ENCODE data around the gene CD247. TPM values are rescaled to one million over a fixed set of nuclear protein-coding genes. Genes with fewer than 3 reads are reported as not detected.

Gene CD247
- total RNA-seq, 4 donors from 2014 or later, result 0.30 to 0.76 TPM; not detected in 2

- Histone ChIP-seq H3K9me3 (no peaks in the 10 kb centered on the region), H3K27ac (no peak overlapping the region), H3K4me3 (no peak overlapping the region), H3K4me1 (no peaks in the 10 kb centered on the region), H3K36me3 (no peaks in the 10 kb centered on the region), H3K27me3 (no peaks in the 10 kb centered on the region)
- TF ChIP-seq POLR2AphosphoS5 (IDR thresholded peaks at IDR 0.05) (no peak), POLR2A (IDR thresholded peaks at IDR 0.05) (no peak), CTCF (IDR thresholded peaks at IDR 0.05) (no peak), EP300 (IDR thresholded peaks at IDR 0.05) (no peak)
- DNase-seq (ENCODE audit: low spot score in 2 of 2), result no peak
- WGBS, result 65% methylated on average over 1 of the region's 1 CpG
Observed at GRCh38 chr1:167465743-167466142, 52.6 kb downstream of the CD247 start.

- H3K9me3 ChIP-seq, result no peaks in the 10 kb centered on the region
- TF ChIP-seq POLR2AphosphoS5 (IDR thresholded peaks at IDR 0.05), result no peak
- TF ChIP-seq CTCF (IDR thresholded peaks at IDR 0.05), result no peak
- TF ChIP-seq EP300 (IDR thresholded peaks at IDR 0.05), result no peak
- no peak for TF ChIP-seq POLR2A (IDR thresholded peaks at IDR 0.05)
- no peak overlapping the region for H3K4me3 ChIP-seq
- H3K27ac ChIP-seq, result no peak overlapping the region
- WGBS, result 89% methylated on average over 2 of the region's 2 CpGs
- H3K4me1 ChIP-seq, result no peaks in the 10 kb centered on the region
- no peaks in the 10 kb centered on the region for H3K36me3 ChIP-seq
- DNase-seq (ENCODE audit: low spot score in 2 of 2), result no peak
- H3K27me3 ChIP-seq, result no peaks in the 10 kb centered on the region
Observed at GRCh38 chr1:167465018-167465417, 53.3 kb downstream of the CD247 start.

- DNase-seq (ENCODE audit: low spot score in 2 of 2), result no peak
- Histone ChIP-seq H3K27me3 (no peaks in the 10 kb centered on the region), H3K27ac (no peak overlapping the region), H3K36me3 (no peaks in the 10 kb centered on the region), H3K4me3 (no peak overlapping the region), H3K4me1 (no peaks in the 10 kb centered on the region), H3K9me3 (no peaks in the 10 kb centered on the region)
- TF ChIP-seq POLR2A (IDR thresholded peaks at IDR 0.05) (no peak), CTCF (IDR thresholded peaks at IDR 0.05) (no peak), POLR2AphosphoS5 (IDR thresholded peaks at IDR 0.05) (no peak), EP300 (IDR thresholded peaks at IDR 0.05) (no peak)
- 76% methylated on average over 6 of the region's 6 CpGs for WGBS
Observed at GRCh38 chr1:167463875-167464575, 54.3 kb downstream of the CD247 start.

GRCh38 chr1:167463080-167463479, 55.2 kb downstream of the CD247 start:
- no peak for DNase-seq (ENCODE audit: low spot score in 2 of 2)
- TF ChIP-seq POLR2AphosphoS5 (IDR thresholded peaks at IDR 0.05) (no peak), EP300 (IDR thresholded peaks at IDR 0.05) (no peak), CTCF (IDR thresholded peaks at IDR 0.05) (no peak), POLR2A (IDR thresholded peaks at IDR 0.05) (no peak)
- H3K36me3 ChIP-seq, result no peaks in the 10 kb centered on the region
- no peak overlapping the region for H3K27ac ChIP-seq
- no peak overlapping the region for H3K4me3 ChIP-seq
- no peaks in the 10 kb centered on the region for H3K9me3 ChIP-seq
- WGBS, result 84% methylated on average over 4 of the region's 4 CpGs
- H3K4me1 ChIP-seq, result no peaks in the 10 kb centered on the region
- H3K27me3 ChIP-seq, result no peaks in the 10 kb centered on the region

GRCh38 chr1:167462341-167462740, 56.0 kb downstream of the CD247 start:
- no peaks in the 10 kb centered on the region for H3K9me3 ChIP-seq
- H3K27me3 ChIP-seq, result no peaks in the 10 kb centered on the region
- no peaks in the 10 kb centered on the region for H3K4me1 ChIP-seq
- 96% methylated on average over 7 of the region's 8 CpGs for WGBS
- no peak overlapping the region for H3K4me3 ChIP-seq
- no peak for TF ChIP-seq POLR2AphosphoS5 (IDR thresholded peaks at IDR 0.05)
- TF ChIP-seq EP300 (IDR thresholded peaks at IDR 0.05), result no peak
- TF ChIP-seq CTCF (IDR thresholded peaks at IDR 0.05), result no peak
- no peak for TF ChIP-seq POLR2A (IDR thresholded peaks at IDR 0.05)
- no peaks in the 10 kb centered on the region for H3K36me3 ChIP-seq
- no peak overlapping the region for H3K27ac ChIP-seq
- DNase-seq (ENCODE audit: low spot score in 2 of 2), result no peak

All from suprapubic skin (tissue), 4 donors.